Tibial nerve (tissue), 4 donors: ENCODE data around the gene SYK. TPM values are rescaled to one million over a fixed set of nuclear protein-coding genes. Genes with fewer than 3 reads are reported as not detected.

ENCODE experiments used
- DNase-seq, 2 donors: peaks; one replicate each; pipeline ENCODE4 v3.0.0-alpha.2; 2019; ENCODE audit warnings: low spot score in 2 of 2
- H3K27ac ChIP-seq, 4 donors: fragments of 200-600 bp; sonication (generic) in 3 of 4; one replicate each; pipeline ENCODE4 v1.5.1; 2017 to 2019; ENCODE audit warnings: mild to moderate bottlenecking in 1 of 4
- H3K27me3 ChIP-seq, 2 donors: fragments of 200-600 bp; sonication (generic) in 1 of 2; one replicate each; pipeline versions ENCODE4 v1.5.1 to v1.6.0; 2017 to 2019
- H3K36me3 ChIP-seq, 3 donors: fragments of 200-600 bp; sonication (generic); one replicate each; pipeline ENCODE4 v1.5.1; 2018 to 2019
- H3K4me1 ChIP-seq, 4 donors: fragments of 200-600 bp; sonication (generic) in 3 of 4; one replicate each; pipeline ENCODE4 v1.5.1; 2017 to 2019
- H3K4me3 ChIP-seq, 4 donors: fragments of 200-600 bp; sonication (generic) in 3 of 4; one replicate each; pipeline ENCODE4 v1.5.1; 2017 to 2019; ENCODE audit warnings: mild to moderate bottlenecking in 1 of 4, moderate library complexity in 1 of 4
- H3K9me3 ChIP-seq, 4 donors: fragments of 200-600 bp; sonication (generic) in 3 of 4; one replicate each; pipeline ENCODE4 v1.5.1; 2017 to 2019
- EP300 ChIP-seq, 2 donors: sonication (generic); formaldehyde crosslinking; IDR thresholded peaks; one replicate each; pipeline ENCODE4 v1.6.1; 2017; ENCODE audit warnings: antibody characterized with exemption in 2 of 2, mild to moderate bottlenecking in 1 of 2
- POLR2A ChIP-seq, 2 donors: fragments of 450-650 bp; IDR thresholded peaks; one replicate each; pipeline ENCODE4 v1.6.1; 2017; ENCODE audit warnings: antibody characterized with exemption in 2 of 2, mild to moderate bottlenecking in 2 of 2, moderate library complexity in 2 of 2
- WGBS, 2 donors: methylation state at CpG; one replicate each; pipeline ENCODE4 v1.1.5; 2018; 5-methylcytosine and 5-hydroxymethylcytosine counted together
- total RNA-seq, 4 donors: library from RNA; depleted of rRNA; stranded (reverse); fragments of >200 nt; gene quantifications; one replicate each; pipeline ENCODE4 v1.1.0, GENCODE V29; 2016
- TF ChIP-seq, protein P1 (sequence below), 5 experiments: fragments of 200-600 bp in 3 of 5; fragments of 450-650 bp in 2 of 5; sonication (generic) in 3 of 5; IDR thresholded peaks; one replicate each; pipeline ENCODE4 v1.5.1; 2016 to 2019; ENCODE audit warnings: antibody characterized with exemption in 5 of 5, mild to moderate bottlenecking in 3 of 5, moderate library complexity in 2 of 5

The SYK gene
- total RNA-seq, 4 donors from 2014 or later, result 8.0 to 20.7 (median 13.2) TPM

DNA sequence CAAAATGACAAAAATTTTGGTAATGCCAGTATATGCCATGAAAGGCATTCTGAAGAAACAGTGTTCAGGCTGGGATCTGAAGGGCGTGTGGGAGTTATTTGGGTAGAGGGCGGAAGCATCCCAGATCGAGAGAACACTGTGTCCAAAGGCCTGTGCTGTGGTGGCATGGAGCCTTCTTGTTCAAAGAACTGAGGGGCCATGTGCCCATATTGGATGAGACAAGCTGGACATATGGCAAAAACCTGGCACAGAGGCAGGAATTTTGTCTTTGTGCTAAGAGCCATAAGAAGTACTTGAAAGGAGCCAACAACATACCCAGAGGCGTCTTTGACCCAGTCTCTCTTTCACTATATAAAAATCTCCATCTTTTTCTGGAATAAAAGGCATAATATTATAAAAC lies 128.0 kb downstream of the SYK start:
- H3K9me3 ChIP-seq, result no peaks in the 10 kb centered on the region
- H3K4me3 ChIP-seq, result no peak overlapping the region
- no peaks in the 10 kb centered on the region for H3K4me1 ChIP-seq
- no peak for DNase-seq
- H3K27ac ChIP-seq, result no peak overlapping the region
- H3K36me3 ChIP-seq, result no peaks in the 10 kb centered on the region
- H3K27me3 ChIP-seq, result no peaks in the 10 kb centered on the region
- no peak for TF ChIP-seq POLR2A (IDR thresholded peaks at IDR 0.05)
- TF ChIP-seq, protein P1, sequence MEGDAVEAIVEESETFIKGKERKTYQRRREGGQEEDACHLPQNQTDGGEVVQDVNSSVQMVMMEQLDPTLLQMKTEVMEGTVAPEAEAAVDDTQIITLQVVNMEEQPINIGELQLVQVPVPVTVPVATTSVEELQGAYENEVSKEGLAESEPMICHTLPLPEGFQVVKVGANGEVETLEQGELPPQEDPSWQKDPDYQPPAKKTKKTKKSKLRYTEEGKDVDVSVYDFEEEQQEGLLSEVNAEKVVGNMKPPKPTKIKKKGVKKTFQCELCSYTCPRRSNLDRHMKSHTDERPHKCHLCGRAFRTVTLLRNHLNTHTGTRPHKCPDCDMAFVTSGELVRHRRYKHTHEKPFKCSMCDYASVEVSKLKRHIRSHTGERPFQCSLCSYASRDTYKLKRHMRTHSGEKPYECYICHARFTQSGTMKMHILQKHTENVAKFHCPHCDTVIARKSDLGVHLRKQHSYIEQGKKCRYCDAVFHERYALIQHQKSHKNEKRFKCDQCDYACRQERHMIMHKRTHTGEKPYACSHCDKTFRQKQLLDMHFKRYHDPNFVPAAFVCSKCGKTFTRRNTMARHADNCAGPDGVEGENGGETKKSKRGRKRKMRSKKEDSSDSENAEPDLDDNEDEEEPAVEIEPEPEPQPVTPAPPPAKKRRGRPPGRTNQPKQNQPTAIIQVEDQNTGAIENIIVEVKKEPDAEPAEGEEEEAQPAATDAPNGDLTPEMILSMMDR (IDR thresholded peaks at IDR 0.05), result no peak
- no peak for TF ChIP-seq EP300 (IDR thresholded peaks at IDR 0.05)
- 82 to 84% methylated on average over 4 of the region's 4 CpGs for WGBS, 2 donors

DNA sequence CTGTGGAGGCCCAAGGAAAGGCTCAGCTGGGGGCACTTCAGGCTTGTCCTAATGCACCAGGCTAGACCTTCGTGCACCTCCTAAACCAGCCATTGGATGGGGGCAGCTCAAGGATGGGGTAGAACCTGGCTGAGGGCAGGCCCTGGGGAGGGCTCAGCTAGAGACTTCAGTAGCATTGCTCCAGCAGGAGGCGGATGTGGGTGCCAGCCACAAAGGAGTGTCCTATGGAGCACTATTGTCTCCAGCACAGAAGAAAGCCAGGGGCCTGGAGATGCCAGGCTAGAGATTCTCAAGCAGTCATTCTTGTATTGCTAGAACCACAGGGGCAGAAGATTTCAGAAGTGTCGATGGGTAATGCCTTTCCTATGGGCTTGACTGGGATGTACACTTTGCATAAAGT lies 131.8 kb downstream of the SYK start:
- Histone ChIP-seq H3K27me3 (peaks cover 0 to 3% of the 10 kb centered on the region in 2 donors), H3K9me3 (no peaks in the 10 kb centered on the region), H3K4me3 (no peak overlapping the region), H3K27ac (no peak overlapping the region), H3K36me3 (no peaks in the 10 kb centered on the region), H3K4me1 (no peaks in the 10 kb centered on the region)
- DNase-seq, result no peak
- WGBS, 2 donors, result 90 to 94% methylated on average over 3 of the region's 3 CpGs
- TF ChIP-seq EP300 (IDR thresholded peaks at IDR 0.05), result no peak
- TF ChIP-seq, protein P1 (IDR thresholded peaks at IDR 0.05), result no peak
- TF ChIP-seq POLR2A (IDR thresholded peaks at IDR 0.05), result no peak

DNA sequence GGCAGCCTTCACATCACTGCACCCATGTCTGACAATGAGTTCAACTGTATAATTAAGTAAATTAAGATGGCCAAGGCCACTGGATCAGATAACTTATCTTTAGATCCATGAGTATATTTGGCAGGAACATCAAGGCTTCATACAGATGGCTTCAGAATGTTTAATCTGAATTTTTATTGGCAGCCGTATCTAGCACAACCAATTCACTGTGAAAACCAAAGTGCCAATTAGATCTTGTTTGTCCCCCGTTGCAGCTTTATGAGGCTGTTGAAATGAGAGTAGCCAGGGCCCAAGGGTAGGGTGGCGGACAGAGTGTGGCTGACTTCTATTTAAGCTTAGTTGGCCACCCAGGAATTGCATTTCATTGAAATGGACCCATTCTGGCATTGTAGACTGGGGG lies 137.7 kb downstream of the SYK start:
- no peak overlapping the region for H3K4me3 ChIP-seq
- 69 to 75% methylated on average over 3 of the region's 3 CpGs for WGBS, 2 donors
- H3K27ac ChIP-seq, result no peak overlapping the region
- no peak for DNase-seq
- peaks cover 0 to 3% of the 10 kb centered on the region in 2 donors for H3K27me3 ChIP-seq
- no peaks in the 10 kb centered on the region for H3K4me1 ChIP-seq
- no peaks in the 10 kb centered on the region for H3K36me3 ChIP-seq
- no peak for TF ChIP-seq EP300 (IDR thresholded peaks at IDR 0.05)
- no peak for TF ChIP-seq POLR2A (IDR thresholded peaks at IDR 0.05)
- TF ChIP-seq, protein P1 (IDR thresholded peaks at IDR 0.05), result no peak
- H3K9me3 ChIP-seq, result peaks cover 0 to 3% (median 0%) of the 10 kb centered on the region in 4 donors

DNA sequence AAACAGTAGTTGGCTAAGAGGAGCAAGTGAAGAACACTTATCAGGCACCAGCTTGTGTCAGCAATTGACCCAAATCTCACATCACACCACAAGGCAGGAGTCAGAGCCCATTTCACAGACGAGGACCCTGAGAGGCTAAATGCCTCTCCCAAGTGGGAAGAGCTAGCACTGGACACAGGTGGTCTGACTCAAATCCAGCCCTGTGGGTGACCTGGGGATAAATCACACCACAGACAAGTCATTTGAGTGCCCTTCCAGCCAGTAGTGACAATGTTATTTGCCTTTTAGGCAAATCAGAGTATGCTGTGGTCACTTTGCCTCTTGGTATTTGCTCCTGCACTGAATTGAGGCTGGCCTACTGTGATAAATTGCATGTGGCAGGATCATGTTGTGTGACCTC lies 138.7 kb downstream of the SYK start:
- 91 to 100% methylated on average over 1 of the region's 1 CpG for WGBS, 2 donors
- Histone ChIP-seq H3K27ac (no peak overlapping the region), H3K36me3 (no peaks in the 10 kb centered on the region), H3K27me3 (peaks cover 0 to 3% of the 10 kb centered on the region in 2 donors), H3K4me1 (no peaks in the 10 kb centered on the region), H3K9me3 (peaks cover 0 to 3% (median 0%) of the 10 kb centered on the region in 4 donors), H3K4me3 (no peak overlapping the region)
- TF ChIP-seq, protein P1 (IDR thresholded peaks at IDR 0.05), result no peak
- TF ChIP-seq POLR2A (IDR thresholded peaks at IDR 0.05), result no peak
- DNase-seq, result no peak

DNA sequence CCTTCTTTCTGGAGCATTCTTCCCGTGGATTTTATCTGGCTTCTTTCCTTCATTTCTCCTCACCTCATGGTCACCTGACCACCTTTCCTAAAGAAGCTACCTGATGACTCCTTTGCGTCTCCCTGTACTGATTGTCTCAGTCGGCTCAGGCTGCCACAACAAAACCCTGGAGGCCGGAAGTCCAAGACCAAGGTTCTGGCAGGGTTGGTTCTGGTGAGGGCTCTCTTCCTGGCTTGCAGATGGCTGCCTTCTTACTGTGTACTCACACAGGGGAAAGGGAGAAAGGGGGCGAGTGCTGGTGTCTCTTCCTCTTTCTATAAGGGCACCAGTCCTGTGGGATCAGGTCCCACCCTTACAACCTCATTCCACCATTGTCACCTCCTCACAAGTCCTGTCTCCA lies 140.0 kb downstream of the SYK start:
- no peaks in the 10 kb centered on the region for H3K4me1 ChIP-seq
- no peaks in the 10 kb centered on the region for H3K36me3 ChIP-seq
- H3K4me3 ChIP-seq, result no peak overlapping the region
- no peak overlapping the region for H3K27ac ChIP-seq
- WGBS, 2 donors, result 88 to 91% methylated on average over 5 of the region's 5 CpGs
- TF ChIP-seq POLR2A (IDR thresholded peaks at IDR 0.05), result no peak
- no peak for TF ChIP-seq EP300 (IDR thresholded peaks at IDR 0.05)
- TF ChIP-seq, protein P1 (IDR thresholded peaks at IDR 0.05), result no peak
- no peaks in the 10 kb centered on the region for H3K27me3 ChIP-seq
- peaks cover 0 to 3% (median 0%) of the 10 kb centered on the region in 4 donors for H3K9me3 ChIP-seq
- DNase-seq, result no peak
